ENCODE data around the gene KCNAB2. TPM values are rescaled to one million over a fixed set of nuclear protein-coding genes. Genes with fewer than 3 reads are reported as not detected.
"Not testable (repeated sequence)": the region's sequence is repeated elsewhere in the genome, so short reads cannot be mapped to it uniquely, and the experiment has no call there.

The KCNAB2 gene
- total and polyA plus RNA-seq, 9 donors: 2.4 to 7.8 (median 5.4) TPM

DNA sequence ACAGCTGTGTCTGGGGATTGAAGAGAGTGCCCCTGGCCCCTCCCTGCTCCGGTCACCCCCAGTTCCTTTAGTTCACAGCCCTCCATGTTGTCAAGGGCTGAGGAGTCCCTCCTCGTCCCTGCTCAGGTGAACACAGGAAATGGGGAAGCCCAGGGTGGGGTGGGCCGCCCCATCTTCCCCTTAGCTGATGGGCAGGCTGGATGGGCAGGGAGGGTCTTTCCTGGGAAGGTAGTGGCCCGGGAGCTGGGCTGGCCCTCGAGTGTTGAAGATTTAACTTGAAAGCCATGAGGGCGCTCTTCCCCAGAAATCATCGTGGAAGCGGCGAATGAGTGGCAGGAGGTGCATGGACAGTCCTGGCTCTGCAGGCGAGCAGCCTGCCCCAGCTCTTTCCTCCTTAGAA lies 35.1 kb upstream of the KCNAB2 start:
- H3K4me1 ChIP-seq (ENCODE audit: control insufficient read depth, insufficient read depth, low read length): peaks cover 2% of the 10 kb centered on the region
- no peak overlapping the region for H3K4me3 ChIP-seq (ENCODE audit: low read length)
- WGBS (ENCODE audit: insufficient coverage): 95% methylated on average over 4 of the region's 10 CpGs
- H3K27ac ChIP-seq (ENCODE audit: low read length): no peak overlapping the region
- no peaks in the 10 kb centered on the region for H3K36me3 ChIP-seq (ENCODE audit: control insufficient read depth, insufficient read depth, low read length)
- H3K27me3 ChIP-seq (ENCODE audit: control insufficient read depth, insufficient read depth, low read length): peaks cover 5% of the 10 kb centered on the region
- DNase-seq: no peak
- no peaks in the 10 kb centered on the region for H3K9me3 ChIP-seq (replicated peaks; ENCODE audit: control insufficient read depth, low read depth, low read length)

DNA sequence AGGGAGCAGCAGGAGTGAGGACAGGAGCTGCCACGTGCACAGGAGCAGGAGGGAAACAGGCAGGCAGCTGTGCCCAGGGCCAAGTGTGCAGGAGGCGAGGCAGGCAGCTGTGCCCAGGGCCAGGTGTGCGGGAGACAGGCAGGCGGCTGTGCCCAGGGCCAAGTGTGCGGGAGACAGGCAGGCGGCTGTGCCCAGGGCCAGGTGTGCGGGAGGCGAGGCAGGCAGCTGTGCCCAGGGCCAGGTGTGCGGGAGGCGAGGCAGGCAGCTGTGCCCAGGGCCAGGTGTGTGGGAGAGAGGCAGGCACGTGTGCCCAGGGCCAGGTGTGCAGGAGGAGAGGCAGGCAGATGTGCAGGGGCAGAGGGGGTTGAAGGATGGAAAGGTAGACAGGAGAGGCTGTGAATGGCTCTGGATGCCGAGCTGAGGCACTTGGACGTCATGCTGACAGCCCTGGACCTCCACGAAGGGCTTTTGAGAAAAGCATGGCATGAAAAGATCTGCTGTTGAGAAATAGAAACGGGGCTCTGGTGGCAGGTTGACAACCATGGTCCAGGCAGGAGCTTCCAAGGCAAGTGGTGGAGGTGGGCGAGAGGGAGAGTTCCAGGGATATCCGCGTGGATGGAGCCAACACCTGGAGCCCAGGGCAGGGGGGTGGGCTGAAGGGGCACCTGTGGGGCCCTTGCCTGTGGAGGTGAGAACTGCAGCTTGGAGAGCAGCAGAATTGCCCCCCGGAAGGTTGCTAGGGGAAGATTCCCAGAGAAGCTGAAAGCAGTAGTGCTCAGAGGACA lies 34.3 kb upstream of the KCNAB2 start:
- DNase-seq: no peak
- no peak overlapping the region for H3K4me3 ChIP-seq (ENCODE audit: low read length)

DNA sequence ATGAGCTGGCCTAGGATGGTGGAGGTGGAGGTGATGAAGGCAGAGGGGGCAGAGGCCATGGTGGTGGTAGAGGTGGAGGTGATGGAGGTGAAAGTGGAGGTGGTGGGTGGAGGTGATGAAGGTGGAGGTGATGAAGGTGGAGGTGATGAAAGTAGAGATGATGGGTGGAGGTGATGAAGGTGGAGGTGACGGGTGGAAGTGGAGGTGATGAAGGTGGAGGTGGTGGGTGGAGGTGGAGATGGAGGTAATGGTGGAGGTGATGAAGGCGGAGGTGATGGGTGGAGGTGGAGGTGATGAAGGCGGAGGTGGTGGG lies 33.8 kb upstream of the KCNAB2 start:
- H3K36me3 ChIP-seq (ENCODE audit: control insufficient read depth, insufficient read depth, low read length): no peaks in the 10 kb centered on the region
- H3K9me3 ChIP-seq (replicated peaks; ENCODE audit: control insufficient read depth, low read depth, low read length): no peaks in the 10 kb centered on the region
- 93% methylated on average over 3 of the region's 3 CpGs for WGBS (ENCODE audit: insufficient coverage)
- no peak overlapping the region for H3K4me3 ChIP-seq (ENCODE audit: low read length)
- peaks cover 2% of the 10 kb centered on the region for H3K4me1 ChIP-seq (ENCODE audit: control insufficient read depth, insufficient read depth, low read length)
- H3K27ac ChIP-seq (ENCODE audit: low read length): no peak overlapping the region
- peaks cover 3% of the 10 kb centered on the region for H3K27me3 ChIP-seq (ENCODE audit: control insufficient read depth, insufficient read depth, low read length)
- DNase-seq: no peak

More for the DNA sequence above, 34.3 kb upstream of the KCNAB2 start:
- Histone ChIP-seq H3K36me3 (ENCODE audit: control insufficient read depth, insufficient read depth, low read length) (no peaks in the 10 kb centered on the region), H3K27ac (ENCODE audit: low read length) (no peak overlapping the region), H3K9me3 (replicated peaks; ENCODE audit: control insufficient read depth, low read depth, low read length) (no peaks in the 10 kb centered on the region), H3K4me1 (ENCODE audit: control insufficient read depth, insufficient read depth, low read length) (peaks cover 2% of the 10 kb centered on the region), H3K27me3 (ENCODE audit: control insufficient read depth, insufficient read depth, low read length) (peaks cover 5% of the 10 kb centered on the region)
- WGBS (ENCODE audit: insufficient coverage): 84% methylated on average over 19 of the region's 19 CpGs

DNA sequence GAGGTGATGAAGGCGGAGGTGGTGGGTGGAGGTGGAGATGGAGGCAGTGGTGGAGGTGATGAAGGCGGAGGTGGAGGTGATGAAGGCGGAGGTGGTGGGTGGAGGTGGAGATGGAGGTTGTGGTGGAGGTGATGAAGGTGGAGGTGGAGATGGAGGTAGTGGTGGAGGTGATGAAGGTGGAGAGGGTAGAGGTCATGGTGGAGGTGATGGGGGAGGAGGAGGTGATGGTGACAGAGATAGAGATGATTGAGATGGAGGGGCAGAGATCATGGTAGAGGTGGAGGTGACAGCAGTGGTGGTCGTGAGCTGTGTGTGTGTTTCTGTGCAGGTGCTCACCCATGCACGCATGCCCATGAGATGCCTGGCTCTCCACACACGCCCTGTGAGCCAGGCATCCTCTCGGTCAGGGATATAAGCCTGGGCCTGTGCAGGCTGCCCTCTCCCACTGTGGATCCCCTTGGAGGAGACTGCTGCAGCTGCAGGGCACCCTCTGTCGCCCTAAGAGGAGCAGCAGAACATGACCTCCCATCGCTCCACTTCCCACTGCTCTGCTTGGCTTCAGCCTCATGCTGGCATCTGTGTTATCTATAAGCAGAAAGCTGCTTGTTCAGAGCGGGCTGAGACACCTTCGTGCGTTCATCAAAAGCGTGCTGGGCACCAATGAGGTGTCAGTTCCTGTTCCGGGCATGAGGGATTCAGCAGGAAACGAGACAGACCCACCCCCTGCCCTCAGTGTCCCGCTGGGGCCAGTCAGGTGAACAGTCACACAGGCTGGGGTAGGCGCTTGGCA lies 33.0 kb upstream of the KCNAB2 start:
- Histone ChIP-seq H3K27me3 (ENCODE audit: control insufficient read depth, insufficient read depth, low read length) (no peaks in the 10 kb centered on the region), H3K36me3 (ENCODE audit: control insufficient read depth, insufficient read depth, low read length) (no peaks in the 10 kb centered on the region), H3K9me3 (replicated peaks; ENCODE audit: control insufficient read depth, low read depth, low read length) (no peaks in the 10 kb centered on the region), H3K27ac (ENCODE audit: low read length) (no peak overlapping the region), H3K4me1 (ENCODE audit: control insufficient read depth, insufficient read depth, low read length) (peaks cover 2% of the 10 kb centered on the region), H3K4me3 (ENCODE audit: low read length) (no peak overlapping the region)
- 67% methylated on average over 17 of the region's 17 CpGs for WGBS (ENCODE audit: insufficient coverage)
- no peak for DNase-seq

DNA sequence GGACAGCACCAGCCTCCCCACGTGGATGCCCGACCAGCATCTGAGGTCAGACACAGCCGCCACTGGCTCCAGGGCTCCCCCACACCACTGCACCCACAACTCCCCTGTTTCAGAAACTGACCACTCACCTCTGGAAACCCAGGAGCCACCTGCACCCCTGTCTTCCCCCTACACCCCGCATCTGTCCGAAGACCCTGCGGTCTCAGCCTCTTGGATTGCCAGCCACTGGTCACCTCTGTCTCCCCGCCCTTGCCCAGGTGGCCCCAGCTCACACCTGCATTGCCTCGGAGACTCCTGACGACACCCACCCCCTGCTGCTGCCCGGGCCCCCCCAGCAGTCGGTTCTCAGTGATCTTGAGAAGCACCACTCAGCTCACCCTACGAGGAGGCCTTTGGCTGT lies 32.2 kb upstream of the KCNAB2 start:
- Histone ChIP-seq H3K4me1 (ENCODE audit: control insufficient read depth, insufficient read depth, low read length) (peaks cover 2% of the 10 kb centered on the region), H3K4me3 (ENCODE audit: low read length) (no peak overlapping the region), H3K27ac (ENCODE audit: low read length) (no peak overlapping the region), H3K27me3 (ENCODE audit: control insufficient read depth, insufficient read depth, low read length) (no peaks in the 10 kb centered on the region), H3K9me3 (replicated peaks; ENCODE audit: control insufficient read depth, low read depth, low read length) (no peaks in the 10 kb centered on the region), H3K36me3 (ENCODE audit: control insufficient read depth, insufficient read depth, low read length) (no peaks in the 10 kb centered on the region)
- no peak for DNase-seq
- 73% methylated on average over 12 of the region's 12 CpGs for WGBS (ENCODE audit: insufficient coverage)

DNA sequence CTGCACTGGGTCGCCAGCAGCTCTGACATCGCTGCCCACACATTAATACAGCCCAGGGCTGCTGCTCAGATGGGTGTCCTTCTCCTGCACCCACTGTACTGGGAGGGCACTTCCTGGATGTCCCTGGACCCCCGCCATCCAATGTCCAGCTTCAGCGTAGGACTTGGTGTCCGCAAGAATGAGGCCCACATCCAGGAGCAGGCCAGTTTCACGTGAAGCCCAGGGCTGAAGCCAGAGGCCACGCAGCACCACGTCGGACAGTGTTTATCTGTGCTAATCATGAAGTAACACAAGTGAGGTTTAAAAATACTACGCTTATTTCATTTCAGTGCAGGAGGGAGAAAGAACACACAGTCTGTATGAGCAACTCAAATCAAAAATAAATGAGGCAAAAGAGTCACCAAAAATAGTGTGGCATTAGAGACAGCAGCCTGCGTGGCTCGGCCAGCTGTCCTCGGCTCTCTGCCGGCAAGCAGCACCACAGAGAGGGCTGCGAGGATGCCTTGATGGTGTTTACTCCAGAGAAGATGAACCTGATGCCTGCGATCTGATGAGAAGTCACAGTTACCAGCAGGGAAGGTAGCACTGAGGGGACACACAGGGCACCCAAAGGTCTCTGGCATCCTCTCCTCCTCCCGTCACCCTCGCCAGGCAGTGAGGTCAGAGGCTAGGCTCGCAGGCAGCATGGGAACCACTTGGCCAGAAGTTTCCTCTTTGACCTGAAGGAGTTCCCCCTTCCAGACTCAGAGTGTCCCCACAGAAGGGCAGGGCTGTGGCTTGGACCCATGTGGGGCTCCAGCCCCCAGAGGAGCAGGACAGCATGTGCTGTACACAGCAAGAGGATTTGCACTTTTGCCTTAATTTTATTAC lies 31.3 kb upstream of the KCNAB2 start:
- no peak overlapping the region for H3K4me3 ChIP-seq (ENCODE audit: low read length)
- no peaks in the 10 kb centered on the region for H3K9me3 ChIP-seq (replicated peaks; ENCODE audit: control insufficient read depth, low read depth, low read length)
- no peak for DNase-seq
- H3K27me3 ChIP-seq (ENCODE audit: control insufficient read depth, insufficient read depth, low read length): no peaks in the 10 kb centered on the region
- WGBS (ENCODE audit: insufficient coverage): 79% methylated on average over 18 of the region's 19 CpGs
- H3K27ac ChIP-seq (ENCODE audit: low read length): no peak overlapping the region
- H3K36me3 ChIP-seq (ENCODE audit: control insufficient read depth, insufficient read depth, low read length): no peaks in the 10 kb centered on the region
- peaks cover 2% of the 10 kb centered on the region for H3K4me1 ChIP-seq (ENCODE audit: control insufficient read depth, insufficient read depth, low read length)

DNA sequence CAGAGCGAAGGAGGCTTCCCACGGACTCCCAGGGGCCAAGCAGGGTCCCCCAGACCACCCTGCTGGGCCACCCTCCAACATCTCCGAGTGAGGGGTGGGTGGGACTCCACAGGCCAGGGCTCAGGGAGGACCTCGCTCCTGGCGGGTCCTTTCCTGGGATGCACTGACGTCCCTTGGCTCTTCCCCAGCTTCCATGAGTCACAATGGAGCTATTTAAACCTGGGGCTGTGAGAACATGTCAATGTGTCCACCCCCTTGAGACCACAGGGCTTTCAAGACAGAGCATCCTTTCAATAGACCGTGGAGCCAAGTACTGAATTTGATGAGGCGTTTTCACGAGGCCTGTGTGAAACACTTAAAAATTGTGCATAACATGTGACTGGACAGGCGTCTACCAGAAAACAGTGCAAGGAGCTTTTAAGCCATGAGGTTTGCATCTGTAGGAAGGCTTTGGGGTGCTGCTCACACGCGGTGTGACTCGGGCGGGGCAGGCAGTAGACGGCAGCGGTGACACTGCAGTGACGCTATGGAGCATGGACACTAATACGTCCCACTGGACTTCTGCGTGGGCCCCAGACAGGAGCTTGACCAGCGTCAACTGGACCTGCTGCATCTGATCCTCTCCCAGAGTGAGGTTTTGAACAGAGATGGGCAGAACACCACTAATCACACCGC lies 29.4 kb upstream of the KCNAB2 start:
- 72% methylated on average over 16 of the region's 21 CpGs for WGBS (ENCODE audit: insufficient coverage)
- peaks cover 2% of the 10 kb centered on the region for H3K4me1 ChIP-seq (ENCODE audit: control insufficient read depth, insufficient read depth, low read length)
- DNase-seq: no peak

DNA sequence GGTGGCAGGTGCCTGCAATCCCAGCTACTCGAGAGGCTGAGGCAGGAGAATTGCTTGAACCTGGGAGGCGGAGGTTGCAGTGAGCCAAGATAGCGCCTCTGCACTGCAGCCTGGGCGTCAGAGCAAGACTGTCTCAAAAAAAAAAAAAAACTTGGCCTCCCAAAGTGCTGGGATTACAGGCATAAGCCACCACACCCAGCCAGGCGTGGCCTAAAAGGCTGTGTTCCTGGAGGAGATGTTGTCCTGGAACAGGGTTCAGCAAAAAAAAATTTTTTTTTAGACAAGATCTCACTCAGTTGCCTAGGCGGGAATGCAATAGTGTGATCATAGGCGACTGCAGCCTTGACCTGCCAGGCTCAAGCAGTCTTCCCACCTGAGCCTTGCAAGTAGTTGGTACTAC lies 28.0 kb upstream of the KCNAB2 start:
- not testable (repeated sequence) for H3K9me3 ChIP-seq (replicated peaks; ENCODE audit: control insufficient read depth, low read depth, low read length); H3K27me3 ChIP-seq (ENCODE audit: control insufficient read depth, insufficient read depth, low read length); DNase-seq; H3K4me1 ChIP-seq (ENCODE audit: control insufficient read depth, insufficient read depth, low read length); H3K4me3 ChIP-seq (ENCODE audit: low read length); H3K27ac ChIP-seq (ENCODE audit: low read length); H3K36me3 ChIP-seq (ENCODE audit: control insufficient read depth, insufficient read depth, low read length)
- 90% methylated on average over 5 of the region's 7 CpGs for WGBS (ENCODE audit: insufficient coverage)

More for the DNA sequence above, 29.4 kb upstream of the KCNAB2 start:
- H3K36me3 ChIP-seq (ENCODE audit: control insufficient read depth, insufficient read depth, low read length): no peaks in the 10 kb centered on the region
- H3K9me3 ChIP-seq (replicated peaks; ENCODE audit: control insufficient read depth, low read depth, low read length): no peaks in the 10 kb centered on the region
- H3K4me3 ChIP-seq (ENCODE audit: low read length): no peak overlapping the region
- H3K27ac ChIP-seq (ENCODE audit: low read length): no peak overlapping the region
- no peaks in the 10 kb centered on the region for H3K27me3 ChIP-seq (ENCODE audit: control insufficient read depth, insufficient read depth, low read length)

DNA sequence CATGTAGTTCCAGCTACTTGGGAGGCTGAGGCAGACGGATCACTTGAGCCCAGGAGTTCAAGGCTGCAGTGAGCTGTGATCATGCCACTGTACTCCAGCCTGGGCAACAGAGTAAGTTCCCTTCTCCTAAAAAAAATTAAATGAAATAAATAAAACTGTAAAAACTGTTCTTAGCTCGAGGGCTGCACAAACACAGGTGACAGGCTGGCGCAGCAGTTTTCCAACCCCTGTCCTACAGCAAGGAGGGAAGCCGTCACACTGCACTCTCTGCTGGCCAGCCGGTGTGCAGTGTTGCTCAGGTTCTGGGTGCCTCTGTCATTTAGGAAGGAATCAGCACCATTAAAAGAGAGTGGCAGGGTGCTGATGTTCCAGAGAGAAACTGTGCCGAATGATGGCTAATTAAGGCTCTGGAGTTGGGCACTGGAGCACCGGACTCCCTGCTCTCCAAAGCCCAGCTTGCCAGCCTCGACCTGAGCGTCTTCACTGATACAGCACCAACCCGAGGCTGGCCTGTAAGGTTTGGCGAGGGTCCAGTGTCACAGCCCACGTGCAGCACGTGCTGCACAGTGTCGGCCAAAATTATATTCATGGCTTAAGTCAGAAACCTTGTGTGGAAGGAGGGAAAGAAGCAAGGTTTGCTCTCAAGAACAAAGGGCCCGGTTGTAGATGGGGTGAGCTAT lies 26.4 kb upstream of the KCNAB2 start:
- Histone ChIP-seq H3K36me3 (ENCODE audit: control insufficient read depth, insufficient read depth, low read length) (no peaks in the 10 kb centered on the region), H3K4me1 (ENCODE audit: control insufficient read depth, insufficient read depth, low read length) (peaks cover 2% of the 10 kb centered on the region), H3K27me3 (ENCODE audit: control insufficient read depth, insufficient read depth, low read length) (no peaks in the 10 kb centered on the region), H3K4me3 (ENCODE audit: low read length) (no peak overlapping the region), H3K27ac (ENCODE audit: low read length) (no peak overlapping the region), H3K9me3 (replicated peaks; ENCODE audit: control insufficient read depth, low read depth, low read length) (no peaks in the 10 kb centered on the region)
- DNase-seq: no peak
- 78% methylated on average over 14 of the region's 15 CpGs for WGBS (ENCODE audit: insufficient coverage)

Measured in muscle of leg (tissue), 11 donors.